Mammary epithelial cell (primary cell): ENCODE data around the gene WDR86.

Source experiments
- CTCF ChIP-seq, 2 donors: IDR thresholded peaks in 1 of 2; conservative IDR thresholded peaks in 1 of 2; 2 replicates each; pipeline ENCODE4 v1.5.1; 2011 to 2012; ENCODE audit warnings: inconsistent platforms in 2 of 2, low read length in 2 of 2, mild to moderate bottlenecking in 2 of 2, control low read depth in 1 of 2, low read depth in 1 of 2; ENCODE audit not compliant: insufficient read depth in 1 of 2; ENCODE audit errors: extremely low read depth in 1 of 2
- EZH2 ChIP-seq: IDR thresholded peaks from 2 replicates; pipeline ENCODE4 v1.6.1; 2012; ENCODE audit warnings: low read length, inconsistent platforms, borderline replicate concordance

DNA sequence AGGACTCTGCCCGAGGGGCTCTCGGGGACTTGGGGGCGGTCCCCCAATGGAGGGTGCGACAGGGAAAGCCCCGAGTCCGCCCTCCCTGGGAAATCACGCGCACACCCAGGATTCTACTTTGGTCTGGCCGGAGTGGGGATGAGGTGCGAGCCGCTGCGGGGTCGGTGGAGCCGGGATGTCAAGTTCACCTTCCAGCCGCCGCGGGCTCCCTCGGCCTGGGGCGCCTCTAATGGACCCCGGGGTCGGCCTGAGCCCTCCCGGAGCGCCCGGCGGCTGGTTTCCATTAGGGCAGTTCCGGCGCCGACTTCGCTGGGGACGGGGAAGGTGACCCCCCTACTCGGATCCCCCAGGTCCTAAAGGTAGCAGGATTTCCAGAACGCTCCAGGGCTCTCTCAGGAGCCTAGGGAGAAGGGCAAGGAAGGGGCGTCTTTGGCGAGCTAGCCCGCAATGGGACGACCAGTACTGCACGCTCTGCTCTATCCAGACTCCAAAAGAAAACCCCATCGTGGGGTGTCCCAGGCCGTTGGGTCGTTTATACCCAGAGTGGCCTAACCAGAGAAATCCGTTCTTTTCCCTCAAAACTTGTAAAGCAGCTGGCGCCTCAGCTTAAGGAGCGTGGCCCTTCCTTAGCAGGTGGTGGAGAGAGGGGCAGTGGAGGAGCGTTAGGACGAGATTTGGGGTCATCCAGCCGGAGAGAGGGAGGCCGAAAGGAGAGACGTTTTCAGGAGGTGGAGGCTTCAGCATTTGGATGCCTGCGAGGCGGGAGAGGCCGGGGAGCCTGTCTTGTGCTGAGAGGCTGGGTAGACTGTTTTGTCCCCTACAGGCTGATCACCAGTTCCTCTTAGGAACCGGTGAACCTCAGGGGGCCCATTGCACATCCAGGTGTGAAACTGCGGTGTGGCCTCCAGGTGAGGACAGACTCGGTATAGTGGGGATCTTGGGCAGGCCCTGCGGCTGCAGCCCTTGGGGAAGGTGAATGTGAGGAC, 860 bp upstream of the WDR86 start:
- TF ChIP-seq CTCF (conservative IDR thresholded peaks at IDR 0.05 in 1 of 2, IDR thresholded peaks at IDR 0.05 in 1 of 2; ENCODE audit: extremely low read depth in 1 of 2, insufficient read depth in 1 of 2, low read depth in 1 of 2, low read length in 2 of 2): no peak
- TF ChIP-seq EZH2: no peak
